ENCODE results near the gene RCAN2. TPM values are rescaled to one million over a fixed set of nuclear protein-coding genes. Genes with fewer than 3 reads are reported as not detected.

Gene RCAN2
- total and polyA plus RNA-seq, 2 donors (not counting 3 experiments of a cell fraction or from before 2014, with no cell fraction given), result 0.07 to 0.33 TPM

DNA sequence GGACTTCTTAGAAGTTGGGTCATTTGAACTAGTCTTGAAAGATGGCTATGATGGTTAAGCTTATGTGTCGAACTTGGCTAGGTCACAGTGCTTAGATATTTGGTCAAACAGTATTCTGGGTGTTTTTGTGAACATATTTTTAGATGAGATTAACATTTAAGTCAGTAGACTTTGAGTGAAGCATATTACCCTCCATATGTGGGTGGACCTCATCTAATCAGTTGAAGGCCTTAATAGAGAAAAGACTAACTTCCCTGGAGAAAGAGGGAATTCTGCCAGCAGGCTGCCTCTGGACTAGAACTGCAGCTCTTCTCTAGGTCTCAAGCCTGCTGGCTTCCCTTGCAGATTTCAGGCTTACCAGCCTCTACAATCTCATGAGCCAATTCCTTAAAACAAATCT, 76.9 kb downstream of the RCAN2 start:
- dilution Hi-C loops (cut with MboI; ENCODE audit: extremely low pct_ligation_motif_present, low sequenced_read_pairs), result no loop called here
- H3K4me1 ChIP-seq (ENCODE audit: control insufficient read depth, extremely low read depth, insufficient read depth, low read length), result no peaks in the 10 kb centered on the region
- no peaks in the 10 kb centered on the region for H3K36me3 ChIP-seq (ENCODE audit: control insufficient read depth in 2 of 2, extremely low read depth in 1 of 2, insufficient read depth in 2 of 2, low read length in 2 of 2)
- no peaks in the 10 kb centered on the region for H4K20me1 ChIP-seq (replicated peaks; ENCODE audit: control insufficient read depth, extremely low read depth, insufficient read depth, low read length)
- peaks cover 0 to 9% of the 10 kb centered on the region in 2 experiments for H3K27me3 ChIP-seq (ENCODE audit: control insufficient read depth in 2 of 2, insufficient read depth in 2 of 2, low read length in 2 of 2)
- ChIA-PET CTCF (interaction anchor here (1.0 to 1.2 kb wide), 2 partner anchors 194 to 324 kb away, joined by 3 to 4 read pairs; no protein-coding TSS in a partner anchor), POLR2A (no interaction called here)
- no peaks in the 10 kb centered on the region for H3K9me3 ChIP-seq (replicated peaks; ENCODE audit: control insufficient read depth, insufficient read depth, low read length)
- intact Hi-C loops (cut with micrococcal nuclease), result no loop called here
- H3K4me3 ChIP-seq (replicated peaks in 1 of 3; ENCODE audit: insufficient read depth in 1 of 3, low read depth in 1 of 3, low read length in 3 of 3), result no peak overlapping the region
- FAIRE-seq (no peak), DNase-seq (ENCODE audit: low read depth, low spot score) (no peak)
- TF ChIP-seq JUN (IDR thresholded peaks at IDR 0.05; ENCODE audit: borderline replicate concordance, insufficient read depth, insufficient read length, low read depth) (no peak), MYC (IDR thresholded peaks at IDR 0.05; ENCODE audit: low read depth, low read length) (no peak), FOS (IDR thresholded peaks at IDR 0.05; ENCODE audit: borderline replicate concordance, insufficient read depth, low read length) (no peak), POLR2AphosphoS5 (IDR thresholded peaks at IDR 0.05; ENCODE audit: insufficient read depth, low read depth, low read length) (no peak), GATA2 (IDR thresholded peaks at IDR 0.05; ENCODE audit: insufficient read depth, insufficient read length, low read depth, low read length) (no peak), EZH2 (IDR thresholded peaks at IDR 0.05; ENCODE audit: borderline replicate concordance, low read depth, low read length, severe bottlenecking) (no peak)
- TF ChIP-seq, protein P1, sequence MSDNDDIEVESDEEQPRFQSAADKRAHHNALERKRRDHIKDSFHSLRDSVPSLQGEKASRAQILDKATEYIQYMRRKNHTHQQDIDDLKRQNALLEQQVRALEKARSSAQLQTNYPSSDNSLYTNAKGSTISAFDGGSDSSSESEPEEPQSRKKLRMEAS (IDR thresholded peaks at IDR 0.05; ENCODE audit: insufficient read depth, insufficient read length), result no peak
- TF ChIP-seq, protein P2, sequence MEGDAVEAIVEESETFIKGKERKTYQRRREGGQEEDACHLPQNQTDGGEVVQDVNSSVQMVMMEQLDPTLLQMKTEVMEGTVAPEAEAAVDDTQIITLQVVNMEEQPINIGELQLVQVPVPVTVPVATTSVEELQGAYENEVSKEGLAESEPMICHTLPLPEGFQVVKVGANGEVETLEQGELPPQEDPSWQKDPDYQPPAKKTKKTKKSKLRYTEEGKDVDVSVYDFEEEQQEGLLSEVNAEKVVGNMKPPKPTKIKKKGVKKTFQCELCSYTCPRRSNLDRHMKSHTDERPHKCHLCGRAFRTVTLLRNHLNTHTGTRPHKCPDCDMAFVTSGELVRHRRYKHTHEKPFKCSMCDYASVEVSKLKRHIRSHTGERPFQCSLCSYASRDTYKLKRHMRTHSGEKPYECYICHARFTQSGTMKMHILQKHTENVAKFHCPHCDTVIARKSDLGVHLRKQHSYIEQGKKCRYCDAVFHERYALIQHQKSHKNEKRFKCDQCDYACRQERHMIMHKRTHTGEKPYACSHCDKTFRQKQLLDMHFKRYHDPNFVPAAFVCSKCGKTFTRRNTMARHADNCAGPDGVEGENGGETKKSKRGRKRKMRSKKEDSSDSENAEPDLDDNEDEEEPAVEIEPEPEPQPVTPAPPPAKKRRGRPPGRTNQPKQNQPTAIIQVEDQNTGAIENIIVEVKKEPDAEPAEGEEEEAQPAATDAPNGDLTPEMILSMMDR (IDR thresholded peaks at IDR 0.05; ENCODE audit: extremely low read depth in 1 of 2, insufficient read depth in 1 of 2, low read depth in 1 of 2, low read length in 2 of 2), result no peak
- no peaks in the 10 kb centered on the region for H3K79me2 ChIP-seq (ENCODE audit: control insufficient read depth, insufficient read depth, low read length)
- no peak overlapping the region for H3K27ac ChIP-seq (ENCODE audit: insufficient read depth, low read depth, low read length)
- no peaks in the 10 kb centered on the region for H3K9me1 ChIP-seq (replicated peaks; ENCODE audit: control insufficient read depth, extremely low read depth, insufficient read depth, low read length)
- H3K9ac ChIP-seq (replicated peaks; ENCODE audit: extremely low read depth, insufficient read depth, low read length), result no peak overlapping the region
- H2AFZ ChIP-seq (ENCODE audit: low read depth, low read length), result no peak overlapping the region
- no peak overlapping the region for H3K4me2 ChIP-seq (ENCODE audit: insufficient read depth, low read length)
- no TSS peak for BruUV-seq (replicated peaks)
